SH-SY5Y (cell line): ENCODE data around the gene ACVR1C.

ENCODE experiments used
- GATA2 ChIP-seq: IDR thresholded peaks from 2 replicates; pipeline ENCODE4 v1.6.1; 2011; ENCODE audit warnings: mild to moderate bottlenecking, low read depth, low read length
- GATA3 ChIP-seq: IDR thresholded peaks from 2 replicates; pipeline ENCODE4 v1.6.1; 2011; ENCODE audit warnings: low read depth, mild to moderate bottlenecking, low read length, moderate library complexity

GRCh38 chr2:157477919-157478318, 150.7 kb downstream of the ACVR1C start:
- TF ChIP-seq GATA2 (no peak), GATA3 (no peak)
